Neural cell (in vitro differentiated cells): ENCODE results near the gene ME3. TPM values are rescaled to one million over a fixed set of nuclear protein-coding genes. Genes with fewer than 3 reads are reported as not detected.
"Not testable (repeated sequence)": the region's sequence is repeated elsewhere in the genome, so short reads cannot be mapped to it uniquely, and the experiment has no call there.

Source experiments
- H2AFZ ChIP-seq: fragments of 200-600, 300-800 bp; sonication (generic), shearing (Covaris generic); 2 replicates; pipeline ENCODE4 v1.6.0; 2014; ENCODE audit warnings: low read depth, mild to moderate bottlenecking, antibody characterized with exemption, low read length, moderate library complexity
- H3F3A ChIP-seq: fragments of 200-600 bp; shearing (Covaris generic); 2 replicates; pipeline ENCODE4 v1.6.1; 2016; ENCODE audit warnings: mild to moderate bottlenecking, moderate library complexity, mixed read lengths, antibody characterized with exemption, low read length; ENCODE audit not compliant: insufficient read depth, poor library complexity, severe bottlenecking
- H3K27ac ChIP-seq: fragments of 200-600, 300-800 bp; sonication (generic), shearing (Covaris generic); 2 replicates; pipeline ENCODE4 v1.5.1; 2014; ENCODE audit warnings: mild to moderate bottlenecking, low read length, moderate library complexity
- H3K27me3 ChIP-seq: fragments of 300-800, 200-600 bp; sonication (generic), shearing (Covaris generic); 2 replicates; pipeline ENCODE4 v1.6.0; 2014; ENCODE audit warnings: mild to moderate bottlenecking, low read depth, low read length, moderate library complexity; ENCODE audit not compliant: insufficient read depth
- H3K36me3 ChIP-seq: fragments of 300-800, 200-600 bp; sonication (generic), shearing (Covaris generic); 2 replicates; pipeline ENCODE4 v1.5.1; 2014; ENCODE audit warnings: mild to moderate bottlenecking, antibody characterized with exemption, low read length, moderate library complexity; ENCODE audit not compliant: insufficient read depth
- H3K4me2 ChIP-seq: fragments of 300-800, 200-600 bp; sonication (generic), shearing (Covaris generic); 2 replicates; pipeline ENCODE4 v1.6.0; 2014; ENCODE audit warnings: mild to moderate bottlenecking, low read length
- H3K4me3 ChIP-seq: fragments of 300-800, 200-600 bp; sonication (generic), shearing (Covaris generic); 2 replicates; pipeline ENCODE4 v1.5.1; 2014; ENCODE audit warnings: mild to moderate bottlenecking, low read length, moderate library complexity
- H3K79me2 ChIP-seq: fragments of 200-600 bp; shearing (Covaris generic); replicated peaks from 2 replicates; pipeline ENCODE4 v1.6.0; 2014; ENCODE audit warnings: mild to moderate bottlenecking, low read length, moderate library complexity; ENCODE audit not compliant: insufficient read depth
- H3K9ac ChIP-seq: fragments of 300-800, 200-600 bp; sonication (generic), shearing (Covaris generic); 2 replicates; pipeline ENCODE4 v1.6.1; 2016; ENCODE audit warnings: mild to moderate bottlenecking, low read length, mixed read lengths
- H3K9me2 ChIP-seq: fragments of 200-600 bp; shearing (Covaris generic); 2 replicates; pipeline ENCODE4 v1.6.1; 2016; ENCODE audit warnings: mild to moderate bottlenecking, low read length, mixed read lengths; ENCODE audit not compliant: insufficient read depth
- H3K9me3 ChIP-seq: fragments of 200-600, 300-800 bp; sonication (generic), shearing (Covaris generic); 2 replicates; pipeline ENCODE4 v1.6.1; 2016; ENCODE audit warnings: mild to moderate bottlenecking, mixed run types, low read length, moderate library complexity, mixed read lengths
- H4K20me1 ChIP-seq: fragments of 200-600 bp; shearing (Covaris generic); 2 replicates; pipeline ENCODE4 v1.6.1; 2016; ENCODE audit warnings: mild to moderate bottlenecking, mixed run types; ENCODE audit not compliant: insufficient read depth
- EP300 ChIP-seq: fragments of 450-650 bp; conservative IDR thresholded peaks from 2 replicates; pipeline ENCODE4 v1.6.1; 2014; ENCODE audit warnings: antibody characterized with exemption, mild to moderate bottlenecking, moderate library complexity; ENCODE audit not compliant: poor library complexity, severe bottlenecking
- EZH2 ChIP-seq: fragments of 200-600, 300-800 bp; shearing (Covaris generic), sonication (generic); IDR thresholded peaks from 2 replicates; pipeline ENCODE4 v1.6.1; 2014; ENCODE audit warnings: antibody characterized with exemption, low read length, borderline replicate concordance, mild to moderate bottlenecking; ENCODE audit not compliant: insufficient read depth, poor library complexity, severe bottlenecking
- MXI1 ChIP-seq: fragments of 450-650 bp; conservative IDR thresholded peaks from 2 replicates; pipeline ENCODE4 v1.6.1; 2014; ENCODE audit warnings: antibody characterized with exemption, mild to moderate bottlenecking; ENCODE audit not compliant: poor library complexity, severe bottlenecking
- POLR2AphosphoS5 ChIP-seq: IDR thresholded peaks from 2 replicates; pipeline ENCODE4 v1.6.1; 2012
- RAD21 ChIP-seq: fragments of 450-650 bp; conservative IDR thresholded peaks from 2 replicates; pipeline ENCODE4 v1.6.1; 2014; ENCODE audit warnings: antibody characterized with exemption, mild to moderate bottlenecking, moderate library complexity
- REST ChIP-seq: IDR thresholded peaks from 2 replicates; pipeline ENCODE4 v1.6.1; 2012; ENCODE audit warnings: borderline replicate concordance
- SMC3 ChIP-seq: fragments of 450-650 bp; conservative IDR thresholded peaks from 2 replicates; pipeline ENCODE4 v1.6.1; 2014; ENCODE audit warnings: antibody characterized with exemption, mild to moderate bottlenecking, moderate library complexity; ENCODE audit not compliant: poor library complexity
- TAF1 ChIP-seq: IDR thresholded peaks from 2 replicates; pipeline ENCODE4 v1.6.1; 2012; ENCODE audit warnings: low read depth
- polyA plus RNA-seq: library from polyadenylated mRNA; depleted of rRNA; stranded (reverse); fragments of >200 nt; gene quantifications from 2 replicates; pipeline ENCODE4 v1.2.3, GENCODE V29; 2014
- TF ChIP-seq, protein P1 (sequence below): fragments of 450-650 bp; IDR thresholded peaks from 2 replicates; pipeline ENCODE4 v1.5.1; 2014; ENCODE audit warnings: antibody characterized with exemption, mild to moderate bottlenecking, moderate library complexity; ENCODE audit not compliant: poor library complexity, severe bottlenecking

The ME3 gene
- polyA plus RNA-seq, 1 donor from 2014 or later: 2.1 TPM

GRCh38 chr11:86658534-86658933 is 13.9 kb downstream of the ME3 start:
- no peak for TF ChIP-seq EP300
- TF ChIP-seq SMC3: no peak
- TF ChIP-seq RAD21: no peak
- TF ChIP-seq EZH2: no peak
- TF ChIP-seq MXI1: no peak
- TF ChIP-seq POLR2AphosphoS5: no peak
- TF ChIP-seq TAF1: no peak
- TF ChIP-seq REST: no peak
- TF ChIP-seq, protein P1, sequence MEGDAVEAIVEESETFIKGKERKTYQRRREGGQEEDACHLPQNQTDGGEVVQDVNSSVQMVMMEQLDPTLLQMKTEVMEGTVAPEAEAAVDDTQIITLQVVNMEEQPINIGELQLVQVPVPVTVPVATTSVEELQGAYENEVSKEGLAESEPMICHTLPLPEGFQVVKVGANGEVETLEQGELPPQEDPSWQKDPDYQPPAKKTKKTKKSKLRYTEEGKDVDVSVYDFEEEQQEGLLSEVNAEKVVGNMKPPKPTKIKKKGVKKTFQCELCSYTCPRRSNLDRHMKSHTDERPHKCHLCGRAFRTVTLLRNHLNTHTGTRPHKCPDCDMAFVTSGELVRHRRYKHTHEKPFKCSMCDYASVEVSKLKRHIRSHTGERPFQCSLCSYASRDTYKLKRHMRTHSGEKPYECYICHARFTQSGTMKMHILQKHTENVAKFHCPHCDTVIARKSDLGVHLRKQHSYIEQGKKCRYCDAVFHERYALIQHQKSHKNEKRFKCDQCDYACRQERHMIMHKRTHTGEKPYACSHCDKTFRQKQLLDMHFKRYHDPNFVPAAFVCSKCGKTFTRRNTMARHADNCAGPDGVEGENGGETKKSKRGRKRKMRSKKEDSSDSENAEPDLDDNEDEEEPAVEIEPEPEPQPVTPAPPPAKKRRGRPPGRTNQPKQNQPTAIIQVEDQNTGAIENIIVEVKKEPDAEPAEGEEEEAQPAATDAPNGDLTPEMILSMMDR: no peak
- no peak overlapping the region for H3K4me3 ChIP-seq

DNA sequence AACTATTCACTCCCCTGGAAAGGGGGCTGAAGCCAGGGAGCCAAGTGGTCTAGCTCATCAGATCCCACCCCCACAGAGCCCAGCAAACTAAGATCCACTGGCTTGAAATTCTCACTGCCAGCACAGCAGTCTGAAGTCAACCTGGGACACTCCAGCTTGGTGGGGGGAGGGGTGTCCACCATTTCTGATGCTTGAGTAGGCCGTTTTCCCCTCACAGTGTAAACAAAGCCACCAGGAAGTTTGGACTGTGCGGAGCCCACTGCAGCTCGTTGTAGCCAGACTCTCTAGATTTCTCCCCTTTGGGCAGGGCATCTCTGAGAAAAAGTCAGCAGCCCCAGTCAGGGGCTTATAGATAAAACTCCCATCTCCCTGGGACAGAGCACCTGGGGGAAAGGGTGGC is 27.2 kb downstream of the ME3 start:
- H3K27me3 ChIP-seq, H2AFZ ChIP-seq, H4K20me1 ChIP-seq, H3K4me3 ChIP-seq, H3K27ac ChIP-seq, H3K36me3 ChIP-seq, H3K4me2 ChIP-seq, H3K9me3 ChIP-seq, H3F3A ChIP-seq, H3K9ac ChIP-seq, H3K9me2 ChIP-seq, H3K79me2 ChIP-seq: not testable (repeated sequence)

More at GRCh38 chr11:86658534-86658933, 13.9 kb downstream of the ME3 start:
- no peaks in the 10 kb centered on the region for H3K9me3 ChIP-seq
- no peaks in the 10 kb centered on the region for H3K79me2 ChIP-seq
- no peak overlapping the region for H3K27ac ChIP-seq
- no peak overlapping the region for H2AFZ ChIP-seq
- no peaks in the 10 kb centered on the region for H4K20me1 ChIP-seq
- H3K27me3 ChIP-seq: no peaks in the 10 kb centered on the region
- H3K9me2 ChIP-seq: no peaks in the 10 kb centered on the region
- H3K4me2 ChIP-seq: no peak overlapping the region
- H3F3A ChIP-seq: no peaks in the 10 kb centered on the region
- H3K36me3 ChIP-seq: no peaks in the 10 kb centered on the region
- H3K9ac ChIP-seq: no peak overlapping the region

DNA sequence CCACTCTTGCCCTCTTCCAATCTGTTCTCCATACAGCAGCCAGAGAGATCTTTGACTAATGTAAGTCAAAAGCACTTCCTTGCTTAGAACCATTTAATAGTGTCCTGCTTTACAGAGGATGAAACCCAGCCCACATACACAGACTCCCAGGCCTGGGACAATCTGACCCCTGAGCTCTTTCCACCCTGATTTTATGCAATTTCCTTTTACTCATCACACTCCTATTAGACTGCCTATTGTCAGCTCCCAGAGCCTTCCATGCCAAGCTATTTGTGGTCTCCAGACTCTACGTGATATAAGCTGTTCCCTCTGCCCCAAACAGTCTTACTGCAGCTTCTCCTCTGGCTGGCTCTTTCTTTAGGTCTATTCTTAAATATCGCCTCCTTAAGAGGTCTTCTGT is 28.1 kb downstream of the ME3 start:
- H3K79me2 ChIP-seq: no peaks in the 10 kb centered on the region
- H3K9me2 ChIP-seq: no peaks in the 10 kb centered on the region
- no peaks in the 10 kb centered on the region for H3K27me3 ChIP-seq
- H3K36me3 ChIP-seq: no peaks in the 10 kb centered on the region
- no peak overlapping the region for H3K27ac ChIP-seq
- no peak overlapping the region for H3K4me2 ChIP-seq
- no peak overlapping the region for H3K9ac ChIP-seq
- no peaks in the 10 kb centered on the region for H4K20me1 ChIP-seq
- H3K9me3 ChIP-seq: no peaks in the 10 kb centered on the region
- TF ChIP-seq EP300 (no peak), TAF1 (no peak), MXI1 (no peak), RAD21 (no peak), REST (no peak), EZH2 (no peak)
- H3F3A ChIP-seq: no peaks in the 10 kb centered on the region
- H2AFZ ChIP-seq: no peak overlapping the region
- no peak overlapping the region for H3K4me3 ChIP-seq
